ENCODE measurements around the gene PHC2.

PHC2 gene

GRCh38 chr1:33454646-33455282 lies 23.9 kb upstream of the PHC2 start:
- ATAC-seq: no peak

GRCh38 chr1:33446590-33446989 lies 15.7 kb upstream of the PHC2 start:
- ATAC-seq: no peak
- TF ChIP-seq RARB (CRISPR knock-in tag; IDR thresholded peaks at IDR 0.05): no peak
- TF ChIP-seq PPARA (CRISPR knock-in tag; IDR thresholded peaks at IDR 0.05; ENCODE audit: borderline replicate concordance): no peak
- no peak for TF ChIP-seq GLIS3 (CRISPR knock-in tag; IDR thresholded peaks at IDR 0.05)
- no peak for TF ChIP-seq ZC3H10 (CRISPR knock-in tag; IDR thresholded peaks at IDR 0.05)
- TF ChIP-seq ZFP30 (CRISPR knock-in tag; IDR thresholded peaks at IDR 0.05): no peak
- no peak for TF ChIP-seq TSHZ2 (CRISPR knock-in tag; IDR thresholded peaks at IDR 0.05)
- TF ChIP-seq POU6F1 (CRISPR knock-in tag; IDR thresholded peaks at IDR 0.05; ENCODE audit: borderline replicate concordance, low read depth): no peak
- TF ChIP-seq TOX (CRISPR knock-in tag; IDR thresholded peaks at IDR 0.05; ENCODE audit: borderline replicate concordance): no peak

More at GRCh38 chr1:33454646-33455282, 23.9 kb upstream of the PHC2 start:
- TF ChIP-seq PPARA (CRISPR knock-in tag; IDR thresholded peaks at IDR 0.05; ENCODE audit: borderline replicate concordance) (no peak), CSDC2 (CRISPR knock-in tag; IDR thresholded peaks at IDR 0.05) (no peak), BACH2 (CRISPR knock-in tag; IDR thresholded peaks at IDR 0.05; ENCODE audit: borderline replicate concordance) (no peak)

DNA sequence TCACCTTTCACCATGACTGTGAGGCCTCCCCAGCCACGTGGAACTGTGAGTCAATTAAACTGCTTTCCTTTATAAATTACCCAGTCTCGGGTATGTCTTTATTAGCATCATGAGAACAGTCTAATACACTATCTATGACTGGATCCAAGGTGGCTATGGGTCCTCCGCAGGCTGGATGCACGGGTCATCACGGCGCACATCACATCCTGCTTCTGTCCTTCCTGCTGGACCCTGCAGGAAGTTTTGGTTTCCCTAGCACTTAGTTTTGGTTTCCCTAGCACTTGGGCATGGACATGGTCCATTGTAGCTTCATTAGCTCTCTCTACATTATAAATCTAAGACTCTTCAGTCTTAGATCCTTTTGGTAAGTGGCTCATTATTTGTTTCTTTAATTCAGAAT lies 14.2 kb upstream of the PHC2 start:
- ATAC-seq: no peak
- no peak for TF ChIP-seq ZC3H10 (CRISPR knock-in tag; IDR thresholded peaks at IDR 0.05)
- no peak for TF ChIP-seq RARB (CRISPR knock-in tag; IDR thresholded peaks at IDR 0.05)
- TF ChIP-seq ZFP30 (CRISPR knock-in tag; IDR thresholded peaks at IDR 0.05): no peak
- no peak for TF ChIP-seq ARNTL (CRISPR knock-in tag; IDR thresholded peaks at IDR 0.05; ENCODE audit: borderline replicate concordance, low read depth)
- no peak for TF ChIP-seq TOX (CRISPR knock-in tag; IDR thresholded peaks at IDR 0.05; ENCODE audit: borderline replicate concordance)
- TF ChIP-seq CSDC2 (CRISPR knock-in tag; IDR thresholded peaks at IDR 0.05): no peak
- TF ChIP-seq GLIS3 (CRISPR knock-in tag; IDR thresholded peaks at IDR 0.05): no peak
- TF ChIP-seq ZNF8 (CRISPR knock-in tag; IDR thresholded peaks at IDR 0.05): no peak
- no peak for TF ChIP-seq ZNF70 (CRISPR knock-in tag; IDR thresholded peaks at IDR 0.05)
- no peak for TF ChIP-seq PPARA (CRISPR knock-in tag; IDR thresholded peaks at IDR 0.05; ENCODE audit: borderline replicate concordance)
- TF ChIP-seq, protein P1, sequence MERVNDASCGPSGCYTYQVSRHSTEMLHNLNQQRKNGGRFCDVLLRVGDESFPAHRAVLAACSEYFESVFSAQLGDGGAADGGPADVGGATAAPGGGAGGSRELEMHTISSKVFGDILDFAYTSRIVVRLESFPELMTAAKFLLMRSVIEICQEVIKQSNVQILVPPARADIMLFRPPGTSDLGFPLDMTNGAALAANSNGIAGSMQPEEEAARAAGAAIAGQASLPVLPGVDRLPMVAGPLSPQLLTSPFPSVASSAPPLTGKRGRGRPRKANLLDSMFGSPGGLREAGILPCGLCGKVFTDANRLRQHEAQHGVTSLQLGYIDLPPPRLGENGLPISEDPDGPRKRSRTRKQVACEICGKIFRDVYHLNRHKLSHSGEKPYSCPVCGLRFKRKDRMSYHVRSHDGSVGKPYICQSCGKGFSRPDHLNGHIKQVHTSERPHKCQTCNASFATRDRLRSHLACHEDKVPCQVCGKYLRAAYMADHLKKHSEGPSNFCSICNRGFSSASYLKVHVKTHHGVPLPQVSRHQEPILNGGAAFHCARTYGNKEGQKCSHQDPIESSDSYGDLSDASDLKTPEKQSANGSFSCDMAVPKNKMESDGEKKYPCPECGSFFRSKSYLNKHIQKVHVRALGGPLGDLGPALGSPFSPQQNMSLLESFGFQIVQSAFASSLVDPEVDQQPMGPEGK (CRISPR knock-in tag; IDR thresholded peaks at IDR 0.05; ENCODE audit: borderline replicate concordance): no peak

DNA sequence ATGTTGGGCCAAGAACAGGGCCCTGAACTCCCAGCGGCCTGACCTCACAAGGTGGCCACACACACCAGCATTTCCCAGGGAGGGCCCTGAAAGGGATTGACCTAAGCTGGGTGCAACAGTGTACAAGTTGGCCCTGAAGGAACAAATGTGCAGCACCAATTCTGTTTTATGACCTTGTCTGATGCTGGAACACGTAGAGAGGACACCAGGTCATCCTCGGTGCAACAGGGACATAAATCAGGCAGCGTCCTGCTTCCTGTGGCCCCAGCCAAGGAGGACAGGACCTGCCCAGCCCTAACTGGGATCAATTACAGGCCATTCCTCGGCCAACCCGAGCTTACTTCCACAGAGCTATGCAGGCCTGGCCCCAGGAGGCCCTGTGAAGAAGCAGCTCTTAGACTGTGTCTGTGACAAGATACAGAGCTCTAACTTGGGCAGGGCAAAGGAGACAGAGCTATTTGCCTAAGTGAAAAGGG lies 12.8 kb upstream of the PHC2 start:
- ATAC-seq: peak; percentile 95
- TF ChIP-seq ISL1 (CRISPR knock-in tag; IDR thresholded peaks at IDR 0.05) (peak; percentile 80), ZNF8 (CRISPR knock-in tag; IDR thresholded peaks at IDR 0.05) (no peak)

DNA sequence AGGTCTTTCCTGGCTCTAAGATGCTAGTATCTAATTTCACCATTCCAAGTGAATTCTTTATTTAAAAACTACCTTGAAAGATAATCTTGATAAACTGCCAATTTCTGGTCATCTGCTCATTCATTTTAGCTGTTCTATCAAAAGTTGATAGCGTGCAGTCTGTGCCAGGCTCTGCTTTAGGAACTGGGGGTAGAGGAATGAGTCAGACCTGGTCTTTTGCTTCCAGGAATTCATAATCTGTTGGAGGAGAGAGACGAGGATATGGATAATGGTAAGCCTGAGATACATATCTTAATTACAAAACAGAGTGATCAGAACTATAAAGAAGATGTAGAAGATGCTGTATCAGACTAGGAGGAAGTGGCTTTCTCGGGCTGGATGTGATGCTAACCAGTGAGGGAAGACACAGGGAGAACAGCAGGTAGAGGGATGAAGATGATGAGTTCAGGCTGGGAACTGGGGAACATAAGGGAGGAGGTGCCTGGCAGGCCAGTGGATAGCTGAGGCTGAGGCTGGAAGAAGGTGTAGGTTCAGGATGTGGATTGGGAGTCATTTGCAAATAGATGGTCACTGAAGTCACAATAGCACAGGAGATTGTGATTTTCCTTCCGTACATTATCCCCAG lies 12.3 kb upstream of the PHC2 start:
- peak; percentile 80 for ATAC-seq
- TF ChIP-seq OSR1 (CRISPR knock-in tag; IDR thresholded peaks at IDR 0.05) (no peak), POU6F1 (CRISPR knock-in tag; IDR thresholded peaks at IDR 0.05; ENCODE audit: borderline replicate concordance, low read depth) (no peak), ESRRG (CRISPR knock-in tag; IDR thresholded peaks at IDR 0.05) (no peak), RARB (CRISPR knock-in tag; IDR thresholded peaks at IDR 0.05) (no peak)
